ENCODE measurements around the gene HOXC11.

The HOXC11 gene

DNA sequence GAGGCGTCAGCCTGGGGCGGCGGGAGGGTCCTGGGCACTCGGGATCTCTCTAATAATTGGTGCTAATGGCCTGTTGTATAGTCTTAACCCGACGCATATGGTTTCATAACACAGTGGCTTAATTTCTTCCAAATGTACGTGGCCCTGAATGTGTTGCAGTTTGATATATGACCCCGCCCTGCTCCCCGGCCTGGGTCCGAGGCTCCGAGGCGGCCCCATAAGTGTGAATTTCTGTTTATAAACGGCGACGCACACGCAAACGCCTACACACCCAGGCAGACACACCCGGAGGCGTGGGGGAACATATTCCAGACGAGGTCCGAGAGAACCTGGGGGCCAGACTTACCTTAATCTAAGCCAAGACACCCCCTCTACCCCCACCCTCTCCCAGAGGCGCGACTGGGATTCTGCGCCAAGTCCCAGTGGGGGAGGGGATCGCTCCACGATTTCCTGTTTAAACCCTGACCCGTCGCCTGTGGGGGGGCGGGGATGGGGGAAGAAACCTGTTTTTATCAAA, 45.6 kb downstream of the HOXC11 start:
- TF ChIP-seq, protein P1, sequence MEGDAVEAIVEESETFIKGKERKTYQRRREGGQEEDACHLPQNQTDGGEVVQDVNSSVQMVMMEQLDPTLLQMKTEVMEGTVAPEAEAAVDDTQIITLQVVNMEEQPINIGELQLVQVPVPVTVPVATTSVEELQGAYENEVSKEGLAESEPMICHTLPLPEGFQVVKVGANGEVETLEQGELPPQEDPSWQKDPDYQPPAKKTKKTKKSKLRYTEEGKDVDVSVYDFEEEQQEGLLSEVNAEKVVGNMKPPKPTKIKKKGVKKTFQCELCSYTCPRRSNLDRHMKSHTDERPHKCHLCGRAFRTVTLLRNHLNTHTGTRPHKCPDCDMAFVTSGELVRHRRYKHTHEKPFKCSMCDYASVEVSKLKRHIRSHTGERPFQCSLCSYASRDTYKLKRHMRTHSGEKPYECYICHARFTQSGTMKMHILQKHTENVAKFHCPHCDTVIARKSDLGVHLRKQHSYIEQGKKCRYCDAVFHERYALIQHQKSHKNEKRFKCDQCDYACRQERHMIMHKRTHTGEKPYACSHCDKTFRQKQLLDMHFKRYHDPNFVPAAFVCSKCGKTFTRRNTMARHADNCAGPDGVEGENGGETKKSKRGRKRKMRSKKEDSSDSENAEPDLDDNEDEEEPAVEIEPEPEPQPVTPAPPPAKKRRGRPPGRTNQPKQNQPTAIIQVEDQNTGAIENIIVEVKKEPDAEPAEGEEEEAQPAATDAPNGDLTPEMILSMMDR (IDR thresholded peaks at IDR 0.05; ENCODE audit: extremely low read depth, missing control alignments): no peak
- DNase-seq (ENCODE audit: low spot score): no peak

DNA sequence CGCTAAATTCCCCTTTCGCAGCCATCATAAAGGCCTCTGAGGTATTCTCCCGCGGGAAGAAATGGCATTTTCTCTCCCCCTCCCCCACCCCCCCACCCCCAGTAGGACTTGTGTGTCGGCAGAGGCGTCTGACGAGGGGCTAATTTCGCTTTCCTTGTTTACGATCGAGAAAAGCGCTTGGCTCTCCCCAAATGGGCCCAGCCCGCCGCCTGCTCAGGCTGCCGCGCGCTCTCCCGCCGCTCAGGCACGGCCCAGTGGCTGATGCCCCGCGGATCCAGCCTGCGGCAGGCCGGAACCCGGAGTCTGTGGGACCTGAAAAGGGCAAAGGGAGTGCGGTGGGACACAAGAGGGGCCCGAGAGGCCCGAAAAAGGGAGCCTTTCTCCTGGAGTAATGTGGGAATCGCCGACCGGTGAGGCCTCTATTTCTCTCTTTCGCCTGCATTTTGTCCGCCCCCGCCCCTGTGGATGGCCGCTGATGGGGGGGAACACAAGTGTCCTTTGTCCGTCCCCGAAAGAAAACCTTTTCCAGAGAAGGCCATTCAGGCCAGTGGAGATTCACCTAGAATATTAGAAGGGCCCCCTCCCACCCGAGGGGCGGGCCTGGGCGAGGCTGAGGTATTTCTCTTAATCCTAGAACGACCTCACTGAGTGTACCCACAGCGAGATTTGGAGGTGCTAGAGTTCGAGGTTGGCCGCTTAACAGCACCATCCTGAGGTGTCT, 46.3 kb downstream of the HOXC11 start:
- DNase-seq (ENCODE audit: low spot score): no peak

DNA sequence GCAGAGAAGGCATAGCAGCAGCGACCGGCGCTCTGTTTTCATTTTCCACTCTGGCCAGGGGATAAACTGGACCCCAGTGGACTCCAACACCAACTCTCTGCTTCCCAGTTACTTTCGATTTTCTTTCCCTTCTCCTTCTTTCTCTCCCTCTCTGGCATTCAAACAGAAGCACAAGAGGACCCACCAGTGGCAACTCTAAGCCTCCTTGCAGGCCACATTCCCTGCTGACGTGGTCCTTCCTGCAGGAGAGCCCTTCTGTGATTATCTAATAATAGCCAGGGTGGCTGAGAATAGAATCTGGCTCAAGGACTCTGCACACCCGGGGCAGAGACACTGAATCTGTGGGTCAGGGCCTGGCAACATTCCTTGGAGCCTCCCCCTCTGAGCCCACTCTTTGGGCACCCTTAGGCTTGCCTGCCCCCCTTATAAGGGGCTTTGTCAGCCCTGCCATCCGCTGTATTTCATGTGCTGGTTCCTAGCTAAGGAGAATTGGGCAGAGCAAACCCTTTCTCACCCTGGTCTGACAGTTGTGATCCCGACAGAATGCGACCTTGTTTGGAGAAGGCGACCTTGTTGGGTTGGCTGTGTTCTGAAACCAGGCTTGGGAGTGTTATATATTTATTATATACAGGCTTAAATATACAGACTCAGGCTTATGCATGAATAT, 47.1 kb downstream of the HOXC11 start:
- TF ChIP-seq, protein P1 (IDR thresholded peaks at IDR 0.05; ENCODE audit: extremely low read depth, missing control alignments): no peak
- no peak for DNase-seq (ENCODE audit: low spot score)

More for the DNA sequence above, 46.3 kb downstream of the HOXC11 start:
- TF ChIP-seq, protein P1 (IDR thresholded peaks at IDR 0.05; ENCODE audit: extremely low read depth, missing control alignments): no peak

DNA sequence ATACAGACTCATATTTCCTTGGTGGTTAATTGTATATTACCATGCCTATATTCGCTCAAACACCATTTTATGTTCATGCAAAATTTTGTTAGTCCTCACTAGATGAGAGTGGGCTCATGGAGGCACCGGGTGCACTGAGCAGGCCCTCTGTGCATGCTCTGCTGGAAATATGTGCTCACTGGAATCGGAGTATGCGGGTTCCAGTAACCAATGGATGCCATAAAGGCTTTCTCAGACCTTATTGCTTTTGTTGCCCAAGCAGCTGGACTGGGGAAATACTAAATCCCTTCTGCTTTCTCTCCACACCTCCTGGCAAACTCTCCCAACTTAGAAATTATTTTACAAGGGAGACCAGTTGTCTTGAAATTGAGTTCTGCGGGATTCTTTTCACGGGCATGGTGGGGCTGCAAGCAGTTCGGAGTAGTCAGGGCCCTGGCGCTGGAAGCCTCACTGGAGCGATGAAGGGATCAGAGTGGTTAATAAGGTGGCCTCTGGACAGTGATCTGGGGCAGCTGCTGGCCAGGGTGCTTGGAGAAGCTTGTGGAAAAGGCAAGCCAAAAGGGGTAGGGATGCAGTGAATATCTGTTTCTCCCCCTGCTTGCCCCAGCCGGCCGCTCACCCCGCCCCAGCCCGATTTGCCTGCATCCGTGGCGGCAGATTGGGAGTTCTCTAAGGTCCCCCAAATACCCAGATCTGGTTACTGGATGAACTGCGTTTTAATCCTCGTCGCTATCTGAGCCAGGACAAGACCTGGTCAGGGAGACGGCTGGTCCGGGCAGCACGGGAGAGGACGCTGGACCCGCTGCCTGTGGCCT, 47.9 kb downstream of the HOXC11 start:
- no peak for DNase-seq (ENCODE audit: low spot score)
- TF ChIP-seq, protein P1 (IDR thresholded peaks at IDR 0.05; ENCODE audit: extremely low read depth, missing control alignments): no peak

DNA sequence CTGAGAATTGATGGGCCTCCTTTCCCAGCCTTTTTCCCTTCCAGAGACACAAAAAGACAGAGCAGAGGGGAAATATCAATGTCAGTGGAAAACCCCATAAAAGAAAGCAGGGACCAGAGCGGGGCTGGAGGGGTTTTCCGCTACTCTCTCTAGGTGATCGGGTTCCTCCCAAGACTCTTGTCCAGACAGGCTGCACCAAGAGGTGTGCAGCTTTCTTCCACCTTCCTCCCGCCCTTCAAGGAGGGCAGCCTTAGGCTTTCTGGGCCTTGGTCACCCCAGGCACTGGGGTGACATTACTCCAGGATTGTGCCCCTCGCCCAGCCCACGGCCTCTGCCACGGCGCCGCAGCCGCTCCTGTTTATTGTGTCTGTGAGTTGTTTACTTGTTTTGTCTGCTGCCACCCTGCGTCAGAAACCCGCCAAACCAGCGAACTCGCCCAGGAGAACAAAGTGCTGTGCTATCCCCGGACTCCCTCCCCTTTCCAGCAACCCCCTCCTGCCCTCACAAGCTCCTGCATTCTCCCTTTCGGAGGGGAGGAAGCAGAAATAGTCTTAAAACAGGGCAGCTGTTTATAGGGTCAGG, 48.6 kb downstream of the HOXC11 start:
- no peak for DNase-seq (ENCODE audit: low spot score)
- TF ChIP-seq, protein P1 (IDR thresholded peaks at IDR 0.05; ENCODE audit: extremely low read depth, missing control alignments): no peak

DNA sequence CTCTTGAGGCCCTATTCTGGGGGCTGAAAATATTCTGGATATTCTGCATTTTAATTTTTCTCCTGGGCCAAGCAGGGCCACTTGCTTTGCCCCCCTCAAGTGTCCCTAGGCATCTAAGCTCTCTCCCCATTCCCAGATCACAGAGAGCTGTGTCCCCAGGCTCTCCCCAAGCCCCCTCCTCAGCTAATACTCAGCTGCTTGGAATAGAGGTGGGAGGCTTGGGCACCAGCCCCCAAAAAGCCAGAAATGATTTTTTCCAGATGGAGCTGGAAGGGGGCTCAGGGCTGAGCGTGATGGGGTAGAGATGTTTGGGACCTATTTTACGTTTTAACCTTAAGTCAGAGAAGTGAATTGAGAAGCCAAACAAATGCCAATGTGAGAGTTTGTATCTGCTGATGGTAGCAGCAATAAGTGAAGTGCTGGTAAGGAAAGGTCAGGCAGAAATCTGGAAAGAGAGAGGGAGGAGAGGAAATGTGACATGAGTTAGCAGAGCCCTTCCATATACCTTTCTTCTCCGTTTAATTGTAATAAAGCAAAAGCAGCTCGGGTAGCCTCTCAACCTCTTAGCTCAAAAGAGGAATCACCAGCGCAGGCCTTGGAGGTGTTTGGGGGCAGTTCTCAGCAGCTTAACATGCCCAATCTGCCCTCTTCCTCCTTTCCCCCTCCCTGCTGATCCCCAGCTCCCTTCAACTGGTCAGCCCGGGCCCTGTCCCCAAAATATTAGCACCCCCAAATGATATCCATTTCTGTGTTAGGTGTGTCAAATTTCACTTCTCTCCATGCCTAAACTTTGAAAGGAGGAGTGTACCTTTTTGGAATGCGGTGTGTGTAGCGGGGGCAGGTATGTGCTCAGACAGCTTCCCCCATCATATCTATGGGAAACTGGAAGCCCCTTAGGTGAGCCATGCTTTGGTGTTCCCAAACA, 50.3 kb downstream of the HOXC11 start:
- DNase-seq (ENCODE audit: low spot score): no peak
- TF ChIP-seq, protein P1 (IDR thresholded peaks at IDR 0.05; ENCODE audit: extremely low read depth, missing control alignments): no peak
